Activated T-helper 2 cell treated with anti-CD3 and anti-CD28 coated beads, Interferon-gamma antibody, Interleukin-2, Interleukin-4, amounts not matched to agents 10 μg/mL and 5 μg/mL and 100 μg/mL, durations not matched to agents 14 hours and 24 hours and 36 hours (primary cell): ENCODE measurements around the gene RUVBL2. TPM values are rescaled to one million over a fixed set of nuclear protein-coding genes. Genes with fewer than 3 reads are reported as not detected.

Experiments used
- DNase-seq: peaks from one replicate; pipeline ENCODE4 v3.0.0; 2021; ENCODE audit warnings: low spot score
- H3K27ac Mint-ChIP-seq: one replicate; pipeline ENCODE4 v1.8.0; 2021; ENCODE audit warnings: mixed read lengths
- H3K27me3 Mint-ChIP-seq: one replicate; pipeline ENCODE4 v1.8.0; 2021; ENCODE audit warnings: low read depth, mixed read lengths
- H3K36me3 Mint-ChIP-seq: one replicate; pipeline ENCODE4 v1.8.0; 2021; ENCODE audit warnings: low read depth, mixed read lengths
- H3K4me1 Mint-ChIP-seq: one replicate; pipeline ENCODE4 v1.8.0; 2021; ENCODE audit warnings: low read depth, mixed read lengths
- H3K4me3 Mint-ChIP-seq: one replicate; pipeline ENCODE4 v1.8.0; 2021; ENCODE audit warnings: low read depth, mild to moderate bottlenecking, moderate library complexity, mixed read lengths
- H3K9me3 Mint-ChIP-seq: one replicate; pipeline ENCODE4 v1.8.0; 2021; ENCODE audit warnings: mixed read lengths
- intact Hi-C: fragments of 100-400 bp; cut with micrococcal nuclease; formaldehyde crosslinking; loops from one replicate; pipeline ENCODE4 v1.15.1; 2023
- total RNA-seq: library from RNA; stranded (reverse); gene quantifications from 2 replicates; pipeline ENCODE4 v1.2.3, GENCODE V29; 2022

RUVBL2 gene
- 160 and 170 TPM in 2 replicates for total RNA-seq

- H3K4me3 Mint-ChIP-seq = peak within 1 kb of the TSS; percentile 94
- intact Hi-C loops = loop anchor here (1.0 to 10.0 kb wide), 2 partner anchors 28 to 151 kb away; partner anchors contain the start of gene FTL
- H3K27me3 Mint-ChIP-seq = no peaks in the 10 kb centered on the region
- peaks cover 38% of the 10 kb centered on the region for H3K36me3 Mint-ChIP-seq
- H3K9me3 Mint-ChIP-seq = no peaks in the 10 kb centered on the region
- DNase-seq = peak; percentile 99
- H3K4me1 Mint-ChIP-seq = peaks cover 30% of the 10 kb centered on the region
- peak within 1 kb of the TSS; percentile 98 for H3K27ac Mint-ChIP-seq
These were observed at the start of gene RUVBL2, which contains the start of gene GYS1 for GRCh38 chr19:48993175-48994034. Gene RUVBL2, plus strand, starts transcription at chr19:48993887. Its CDS starts 25 bp downstream, at chr19:48993912. Gene GYS1, minus strand, starts transcription at chr19:48993309. Its CDS starts 197 bp downstream, at chr19:48993112.

GRCh38 chr19:48945415-48945814 is 48.3 kb upstream of the RUVBL2 start:
- Mint-ChIP-seq H3K27me3 (no peaks in the 10 kb centered on the region), H3K4me1 (no peaks in the 10 kb centered on the region), H3K4me3 (no peak overlapping the region), H3K27ac (no peak overlapping the region), H3K9me3 (peaks cover 24% of the 10 kb centered on the region), H3K36me3 (no peaks in the 10 kb centered on the region)
- intact Hi-C loops = no loop called here
- DNase-seq = no peak

GRCh38 chr19:48945817-48946216 is 47.9 kb upstream of the RUVBL2 start:
- no peaks in the 10 kb centered on the region for H3K4me1 Mint-ChIP-seq
- H3K9me3 Mint-ChIP-seq = peaks cover 24% of the 10 kb centered on the region
- no peak overlapping the region for H3K27ac Mint-ChIP-seq
- no peaks in the 10 kb centered on the region for H3K27me3 Mint-ChIP-seq
- no peak for DNase-seq
- H3K4me3 Mint-ChIP-seq = no peak overlapping the region
- H3K36me3 Mint-ChIP-seq = no peaks in the 10 kb centered on the region
- intact Hi-C loops = no loop called here

GRCh38 chr19:48946463-48947257 is 47.0 kb upstream of the RUVBL2 start:
- intact Hi-C loops = no loop called here

GRCh38 chr19:48947258-48947542 is 46.5 kb upstream of the RUVBL2 start:
- no peaks in the 10 kb centered on the region for H3K27me3 Mint-ChIP-seq
- peaks cover 17% of the 10 kb centered on the region for H3K9me3 Mint-ChIP-seq
- H3K36me3 Mint-ChIP-seq = no peaks in the 10 kb centered on the region
- no peak overlapping the region for H3K27ac Mint-ChIP-seq
- no peak overlapping the region for H3K4me3 Mint-ChIP-seq
- intact Hi-C loops = no loop called here
- H3K4me1 Mint-ChIP-seq = no peaks in the 10 kb centered on the region
- no peak for DNase-seq

More at GRCh38 chr19:48946463-48947257, 47.0 kb upstream of the RUVBL2 start:
- H3K4me1 Mint-ChIP-seq = no peaks in the 10 kb centered on the region
- H3K36me3 Mint-ChIP-seq = no peaks in the 10 kb centered on the region
- no peak overlapping the region for H3K27ac Mint-ChIP-seq
- H3K27me3 Mint-ChIP-seq = no peaks in the 10 kb centered on the region
- no peak for DNase-seq
- peaks cover 17% of the 10 kb centered on the region for H3K9me3 Mint-ChIP-seq
- no peak overlapping the region for H3K4me3 Mint-ChIP-seq

GRCh38 chr19:48950159-48950558 is 43.5 kb upstream of the RUVBL2 start:
- intact Hi-C loops = no loop called here
- Mint-ChIP-seq H3K4me1 (peaks cover 5% of the 10 kb centered on the region), H3K36me3 (peaks cover under 1% of the 10 kb centered on the region), H3K27ac (no peak overlapping the region), H3K4me3 (no peak overlapping the region), H3K9me3 (peaks cover 17% of the 10 kb centered on the region), H3K27me3 (no peaks in the 10 kb centered on the region)
- DNase-seq = no peak

- H3K4me3 Mint-ChIP-seq = no peak overlapping the region
- no peaks in the 10 kb centered on the region for H3K27me3 Mint-ChIP-seq
- intact Hi-C loops = no loop called here
- peaks cover 8% of the 10 kb centered on the region for H3K36me3 Mint-ChIP-seq
- peaks cover 8% of the 10 kb centered on the region for H3K4me1 Mint-ChIP-seq
- H3K27ac Mint-ChIP-seq = no peak overlapping the region
- no peak for DNase-seq
- H3K9me3 Mint-ChIP-seq = peaks cover 17% of the 10 kb centered on the region
These were observed 42.7 kb upstream of the RUVBL2 start for GRCh38 chr19:48950830-48951519.

GRCh38 chr19:48953141-48953540 is 40.5 kb upstream of the RUVBL2 start:
- Mint-ChIP-seq H3K27me3 (no peaks in the 10 kb centered on the region), H3K4me1 (peaks cover 22% of the 10 kb centered on the region), H3K9me3 (peaks cover 8% of the 10 kb centered on the region), H3K27ac (no peak overlapping the region), H3K36me3 (peaks cover 28% of the 10 kb centered on the region), H3K4me3 (no peak overlapping the region)
- intact Hi-C loops = no loop called here
- no peak for DNase-seq

- Mint-ChIP-seq H3K9me3 (no peaks in the 10 kb centered on the region), H3K4me1 (peaks cover 24% of the 10 kb centered on the region), H3K27ac (peak overlapping the region; percentile 84), H3K4me3 (peak overlapping the region; percentile 81), H3K36me3 (peaks cover 34% of the 10 kb centered on the region), H3K27me3 (no peaks in the 10 kb centered on the region)
- no peak for DNase-seq
- intact Hi-C loops = loop anchor here (1.0 kb wide), 1 partner anchor 11 kb away; the partner anchor contains the start of gene FTL
These were observed 39.6 kb upstream of the RUVBL2 start for GRCh38 chr19:48953990-48954594.

- Mint-ChIP-seq H3K4me3 (peak within 1 kb of the TSS; percentile 89), H3K9me3 (no peaks in the 10 kb centered on the region), H3K27me3 (no peaks in the 10 kb centered on the region), H3K4me1 (peaks cover 24% of the 10 kb centered on the region), H3K27ac (peak within 1 kb of the TSS; percentile 84), H3K36me3 (peaks cover 40% of the 10 kb centered on the region)
- intact Hi-C loops = loop anchor here (1.0 kb wide), 1 partner anchor 11 kb away; the partner anchor contains the start of gene FTL
- DNase-seq = peak; percentile 92
These were observed 38.9 kb upstream of the RUVBL2 start, which contains the start of gene BAX for GRCh38 chr19:48954595-48955307. Gene BAX, plus strand, starts transcription at chr19:48954875. Its CDS starts 54 bp downstream, at chr19:48954929.

- Mint-ChIP-seq H3K4me1 (peaks cover 24% of the 10 kb centered on the region), H3K36me3 (peaks cover 42% of the 10 kb centered on the region), H3K4me3 (peak overlapping the region; percentile 89), H3K27ac (peak overlapping the region; percentile 81), H3K9me3 (no peaks in the 10 kb centered on the region), H3K27me3 (no peaks in the 10 kb centered on the region)
- intact Hi-C loops = no loop called here
- no peak for DNase-seq
These were observed 38.3 kb upstream of the RUVBL2 start for GRCh38 chr19:48955308-48955958.
